Measurements from ENCODE around the gene SORT1. TPM values are rescaled to one million over a fixed set of nuclear protein-coding genes. Genes with fewer than 3 reads are reported as not detected.
A peak's percentile ranks its signal among the peaks of the same experiment; 100 is the strongest.

Gene SORT1
- total RNA-seq, 1 experiment from 2014 or later, result 56.5 TPM

- Histone ChIP-seq H3K36me3 (ENCODE audit: insufficient read depth, low read length, poor library complexity, severe bottlenecking) (no peaks in the 10 kb centered on the region), H3K27ac (ENCODE audit: low read depth, low read length, poor library complexity, severe bottlenecking) (no peak overlapping the region), H3K4me3 (ENCODE audit: low read depth, low read length, poor library complexity, severe bottlenecking) (no peak overlapping the region), H3K9me3 (ENCODE audit: low read depth, low read length, poor library complexity, severe bottlenecking) (peaks cover 4% of the 10 kb centered on the region), H3K4me1 (ENCODE audit: insufficient read depth, low read length, poor library complexity, severe bottlenecking) (peaks cover 6% of the 10 kb centered on the region), H3K27me3 (replicated peaks; ENCODE audit: insufficient read depth, low read depth, low read length, poor library complexity) (no peaks in the 10 kb centered on the region)
- intact Hi-C loops (cut with micrococcal nuclease; ENCODE audit: unreplicated experiment), result no loop called here
- no peak for DNase-seq (ENCODE audit: low spot score)
- ChIA-PET CTCF (no interaction called here), POLR2A (ENCODE audit: low non-redundant PET) (no interaction called here)
- no peak for TF ChIP-seq EZH2 (IDR thresholded peaks at IDR 0.05; ENCODE audit: borderline replicate concordance, low read depth, low read length, poor library complexity, severe bottlenecking)
- no peak for TF ChIP-seq CTCF (conservative IDR thresholded peaks at IDR 0.05; ENCODE audit: low read depth, low read length)
- BruUV-seq (replicated peaks), result no TSS peak
Measured at GRCh38 chr1:109386054-109386717, 11.5 kb downstream of the SORT1 start.

DNA sequence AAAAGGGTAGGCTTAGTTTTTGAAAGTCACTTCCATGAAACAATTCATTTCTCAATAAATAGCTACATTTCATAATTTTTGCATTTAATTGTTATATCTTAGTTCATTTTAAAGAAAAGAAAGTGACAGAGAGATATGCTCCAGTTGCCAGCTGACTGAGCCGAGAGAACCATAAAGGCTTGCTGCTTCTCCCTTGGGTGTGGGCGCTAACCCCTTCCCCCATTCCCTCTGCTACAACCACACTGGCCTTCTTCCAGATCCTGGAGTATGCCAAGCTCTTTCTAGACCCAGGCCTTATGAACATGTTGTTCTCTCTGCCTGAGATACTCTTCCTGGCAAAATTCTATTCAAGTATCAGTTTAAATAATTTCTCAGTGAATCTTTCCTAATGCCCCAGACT, 12.3 kb downstream of the SORT1 start:
- H3K4me1 ChIP-seq (ENCODE audit: insufficient read depth, low read length, poor library complexity, severe bottlenecking), result peaks cover 6% of the 10 kb centered on the region
- no peak overlapping the region for H3K27ac ChIP-seq (ENCODE audit: low read depth, low read length, poor library complexity, severe bottlenecking)
- intact Hi-C loops (cut with micrococcal nuclease; ENCODE audit: unreplicated experiment), result no loop called here
- no peak for DNase-seq (ENCODE audit: low spot score)
- ChIA-PET CTCF (no interaction called here), POLR2A (ENCODE audit: low non-redundant PET) (no interaction called here)
- peaks cover 4% of the 10 kb centered on the region for H3K9me3 ChIP-seq (ENCODE audit: low read depth, low read length, poor library complexity, severe bottlenecking)
- TF ChIP-seq EZH2 (IDR thresholded peaks at IDR 0.05; ENCODE audit: borderline replicate concordance, low read depth, low read length, poor library complexity, severe bottlenecking), result no peak
- TF ChIP-seq CTCF (conservative IDR thresholded peaks at IDR 0.05; ENCODE audit: low read depth, low read length), result no peak
- H3K4me3 ChIP-seq (ENCODE audit: low read depth, low read length, poor library complexity, severe bottlenecking), result no peak overlapping the region
- BruUV-seq (replicated peaks), result no TSS peak
- H3K27me3 ChIP-seq (replicated peaks; ENCODE audit: insufficient read depth, low read depth, low read length, poor library complexity), result no peaks in the 10 kb centered on the region
- no peaks in the 10 kb centered on the region for H3K36me3 ChIP-seq (ENCODE audit: insufficient read depth, low read length, poor library complexity, severe bottlenecking)

GRCh38 chr1:109383854-109384253, 13.9 kb downstream of the SORT1 start:
- no TSS peak for BruUV-seq (replicated peaks)
- TF ChIP-seq CTCF (conservative IDR thresholded peaks at IDR 0.05; ENCODE audit: low read depth, low read length) (no peak), EZH2 (IDR thresholded peaks at IDR 0.05; ENCODE audit: borderline replicate concordance, low read depth, low read length, poor library complexity, severe bottlenecking) (no peak)
- CTCF ChIA-PET, result no interaction called here
- POLR2A ChIA-PET (ENCODE audit: low non-redundant PET), result no interaction called here
- Histone ChIP-seq H3K4me3 (ENCODE audit: low read depth, low read length, poor library complexity, severe bottlenecking) (no peak overlapping the region), H3K4me1 (ENCODE audit: insufficient read depth, low read length, poor library complexity, severe bottlenecking) (peaks cover 6% of the 10 kb centered on the region), H3K27me3 (replicated peaks; ENCODE audit: insufficient read depth, low read depth, low read length, poor library complexity) (no peaks in the 10 kb centered on the region), H3K9me3 (ENCODE audit: low read depth, low read length, poor library complexity, severe bottlenecking) (peaks cover 4% of the 10 kb centered on the region), H3K27ac (ENCODE audit: low read depth, low read length, poor library complexity, severe bottlenecking) (no peak overlapping the region), H3K36me3 (ENCODE audit: insufficient read depth, low read length, poor library complexity, severe bottlenecking) (no peaks in the 10 kb centered on the region)
- peak; percentile 37 for DNase-seq (ENCODE audit: low spot score)
- intact Hi-C loops (cut with micrococcal nuclease; ENCODE audit: unreplicated experiment), result no loop called here

Measured in A673 (cell line).